GM19463 (cell line): ENCODE data around the gene RDH8.

Experiments used
- ATAC-seq: cut with Tn5 transposase; IDR thresholded peaks from one replicate; pipeline ENCODE4 v1.9.1; 2021; ENCODE audit warnings: mild to moderate bottlenecking, moderate library complexity; ENCODE audit not compliant: unreplicated experiment

The RDH8 gene

DNA sequence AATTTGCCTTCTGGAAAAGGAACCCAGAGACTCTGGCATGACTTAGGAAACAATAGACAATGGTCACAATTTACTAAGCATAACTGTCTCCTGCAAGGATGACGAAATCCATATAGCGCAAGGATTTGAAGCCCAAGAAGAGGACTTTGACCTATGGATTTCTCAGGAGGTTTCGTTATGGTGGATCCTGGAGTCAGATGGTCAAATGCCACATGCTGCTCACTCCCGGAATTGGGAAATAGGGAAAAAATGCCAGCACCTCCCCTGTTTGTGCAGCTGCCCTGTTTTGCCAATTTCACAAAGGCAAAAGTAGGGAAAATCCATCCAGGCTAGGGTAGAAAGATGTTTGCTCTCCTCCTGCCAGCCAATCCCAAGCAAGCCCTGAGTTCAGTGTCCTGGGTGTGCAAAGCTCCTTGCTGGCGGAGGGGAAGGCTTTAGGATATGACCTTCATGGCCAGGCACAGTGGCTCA is 23.4 kb downstream of the RDH8 start:
- ATAC-seq, result no peak

- no peak for ATAC-seq
These were observed 24.1 kb downstream of the RDH8 start for GRCh38 chr19:10037367-10037766.

DNA sequence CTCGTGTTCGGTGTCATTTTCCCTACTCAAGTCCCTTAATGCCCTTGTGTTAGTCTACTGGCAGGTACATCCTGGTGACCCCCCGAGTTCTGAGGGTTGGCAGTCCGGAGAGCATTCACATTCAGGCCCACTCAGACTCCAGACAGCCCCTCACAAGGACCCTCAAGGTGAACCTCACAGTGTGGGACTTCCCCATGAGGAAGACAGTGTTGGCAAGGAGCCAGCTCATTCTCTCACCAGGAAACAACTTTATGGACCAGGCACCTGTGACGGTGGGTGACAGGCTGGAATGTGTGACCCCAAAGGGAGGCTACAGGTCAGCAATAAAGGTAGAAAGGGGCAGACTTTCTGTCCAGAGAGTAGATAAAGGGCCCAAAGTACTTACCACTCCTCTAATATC is 24.5 kb downstream of the RDH8 start:
- ATAC-seq, result no peak

DNA sequence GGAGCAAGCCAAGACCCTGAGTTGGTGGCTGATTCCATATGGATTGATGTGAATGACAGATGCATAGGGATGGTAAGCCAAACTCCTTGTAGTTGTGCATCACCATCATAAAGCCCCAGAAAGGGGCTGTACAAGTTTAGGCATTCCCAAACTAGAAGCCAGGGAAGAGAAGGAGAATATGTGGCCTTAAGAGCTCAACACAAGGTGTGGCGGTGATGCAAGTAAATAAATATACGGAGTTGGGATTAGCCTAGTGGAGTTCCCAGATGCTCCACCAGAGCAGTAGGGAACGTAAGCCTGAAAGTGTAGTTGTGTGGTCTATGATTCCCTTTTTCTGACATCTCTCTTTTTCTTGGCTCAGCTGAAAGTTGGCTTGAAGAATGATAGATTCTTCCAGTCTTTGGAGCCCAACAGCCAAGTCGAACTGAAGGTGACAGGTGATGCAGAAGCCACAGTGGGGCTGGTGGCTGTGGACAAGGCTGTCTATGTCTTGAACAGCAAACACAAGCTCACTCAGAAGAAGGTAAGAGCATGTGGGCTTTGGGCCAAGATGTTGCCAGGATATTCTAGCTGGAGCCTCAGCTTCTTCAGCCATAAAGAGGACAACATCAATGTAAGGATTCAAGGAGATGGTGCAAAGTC is 30.1 kb downstream of the RDH8 start:
- no peak for ATAC-seq

GRCh38 chr19:10044390-10044789 is 31.1 kb downstream of the RDH8 start:
- no peak for ATAC-seq

- ATAC-seq, result no peak
These were observed 32.1 kb downstream of the RDH8 start for GRCh38 chr19:10045371-10045770.

DNA sequence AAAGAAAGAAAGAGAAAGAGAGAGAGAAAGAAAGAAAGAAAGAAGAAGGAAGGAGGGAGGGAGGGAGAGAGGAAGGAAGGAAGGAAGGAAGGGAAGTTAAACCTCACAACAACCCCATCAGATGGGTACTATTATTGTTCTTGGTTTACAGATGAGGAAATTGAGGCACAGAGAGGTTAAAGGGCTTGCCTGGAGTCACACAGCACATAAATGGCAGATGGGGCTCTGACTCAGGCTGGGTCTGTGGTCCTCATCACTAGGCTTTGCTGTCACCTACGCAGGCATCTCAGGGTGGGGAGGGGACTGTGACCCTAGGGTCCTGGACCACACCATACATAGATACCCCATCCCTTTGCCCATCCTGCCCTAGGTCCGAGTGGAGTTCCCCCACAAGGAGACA is 36.3 kb downstream of the RDH8 start:
- ATAC-seq, result no peak

DNA sequence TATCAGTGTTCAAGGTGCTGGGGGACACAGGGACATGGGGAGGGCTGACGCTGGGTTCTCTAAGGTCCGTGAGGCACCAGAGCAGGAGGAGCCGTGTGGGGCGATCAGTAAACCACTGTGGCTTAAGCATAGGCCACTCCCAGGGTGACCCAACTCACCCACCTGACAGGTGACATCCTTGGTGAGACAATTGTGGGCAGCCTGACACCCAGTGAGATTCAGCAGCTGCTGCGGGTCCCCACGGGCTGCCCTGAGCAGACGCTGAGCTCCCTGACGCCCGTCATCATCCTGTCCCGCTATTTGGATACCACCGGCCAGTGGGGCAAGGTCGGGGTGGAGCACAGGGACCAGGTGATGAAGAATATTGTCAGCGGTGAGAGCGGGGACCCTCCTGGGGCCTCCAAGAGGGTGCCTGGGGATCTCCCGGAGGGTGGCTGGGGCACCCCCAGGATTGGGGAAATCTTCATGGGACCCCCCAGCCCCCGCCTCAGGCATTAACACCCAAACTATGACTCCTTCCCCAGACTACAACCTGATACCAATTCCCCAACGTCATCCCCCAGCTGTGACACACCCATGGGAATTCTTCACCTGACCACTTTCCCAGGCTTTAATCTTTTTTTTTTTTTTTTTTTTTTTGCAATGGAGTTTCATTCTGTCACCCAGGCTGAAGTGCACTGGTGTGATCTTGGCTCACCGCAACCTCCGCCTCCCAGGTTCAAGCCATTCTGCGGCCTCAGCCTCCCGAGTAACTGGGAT is 39.5 kb downstream of the RDH8 start:
- ATAC-seq, result no peak

DNA sequence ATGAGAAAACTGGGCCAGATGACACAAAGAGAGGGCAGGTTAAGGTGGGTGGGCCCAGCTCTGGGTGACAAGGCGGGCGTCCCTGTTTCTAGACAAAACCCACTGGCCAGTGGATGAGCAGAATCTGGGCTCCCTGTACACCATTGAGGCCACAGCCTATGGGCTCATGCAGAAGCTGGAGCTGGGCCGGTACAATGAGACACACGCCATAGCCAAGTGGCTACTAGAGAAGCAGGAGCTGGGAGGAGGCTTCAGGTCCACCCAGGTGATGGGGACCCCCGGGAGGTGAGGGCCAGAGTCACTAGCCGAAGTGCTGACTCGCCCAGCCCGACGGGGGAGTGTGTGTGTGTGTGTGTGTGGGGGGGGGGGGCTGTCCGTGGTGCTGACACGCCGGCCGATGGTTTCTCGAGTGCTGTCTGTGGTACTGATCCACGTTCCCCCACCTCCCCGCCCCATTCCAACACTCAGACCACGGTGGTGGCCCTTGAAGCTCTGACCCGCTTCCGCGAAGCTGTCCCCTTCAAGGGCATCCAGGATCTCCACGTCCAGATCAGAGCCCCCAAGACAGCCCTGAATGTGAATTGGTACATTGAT is 48.5 kb downstream of the RDH8 start:
- ATAC-seq, result no peak

GRCh38 chr19:10068205-10068604 is 54.9 kb downstream of the RDH8 start:
- ATAC-seq, result no peak

GRCh38 chr19:10069046-10069445 is 55.8 kb downstream of the RDH8 start:
- ATAC-seq, result no peak

GRCh38 chr19:10070730-10071446 is 57.6 kb downstream of the RDH8 start:
- no peak for ATAC-seq
